Esophagus muscularis mucosa (tissue), 4 donors: ENCODE data around the gene LRMDA. TPM values are rescaled to one million over a fixed set of nuclear protein-coding genes. Genes with fewer than 3 reads are reported as not detected.

Source experiments
- DNase-seq: peaks from one replicate; pipeline ENCODE4 v3.0.0-alpha.2; 2017; ENCODE audit errors: extremely low spot score
- H3K27ac ChIP-seq, 4 donors: fragments of 200-600 bp; sonication (generic); replicated peaks in 1 of 4; 1 replicate in 3 of 4; 2 replicates in 1 of 4; pipeline ENCODE4 v1.5.1; 2016 to 2019; ENCODE audit warnings: mild to moderate bottlenecking in 1 of 4
- H3K27me3 ChIP-seq, 4 donors: fragments of 200-600 bp; sonication (generic); one replicate each; pipeline versions ENCODE4 v1.5.1 to v1.6.0; 2016 to 2019
- H3K36me3 ChIP-seq, 4 donors: fragments of 200-600 bp; sonication (generic); one replicate each; pipeline ENCODE4 v1.5.1; 2016 to 2019
- H3K4me1 ChIP-seq, 4 donors: fragments of 200-600 bp; sonication (generic); one replicate each; pipeline ENCODE4 v1.5.1; 2016 to 2019
- H3K4me3 ChIP-seq, 4 donors: fragments of 200-600 bp; sonication (generic); 1 replicate in 2 of 4; 2 replicates in 2 of 4; pipeline ENCODE4 v1.5.1; 2016 to 2019; ENCODE audit warnings: mild to moderate bottlenecking in 4 of 4, moderate library complexity in 1 of 4
- H3K9me3 ChIP-seq, 4 donors: fragments of 200-600 bp; sonication (generic); 1 replicate in 3 of 4; 2 replicates in 1 of 4; pipeline ENCODE4 v1.5.1; 2016 to 2019
- EP300 ChIP-seq: sonication (generic); formaldehyde crosslinking; IDR thresholded peaks from one replicate; pipeline ENCODE4 v1.6.1; 2017; ENCODE audit warnings: antibody characterized with exemption
- POLR2A ChIP-seq: fragments of 450-650 bp; IDR thresholded peaks from one replicate; pipeline ENCODE4 v1.6.1; 2017; ENCODE audit warnings: antibody characterized with exemption, moderate library complexity, mild to moderate bottlenecking, low read depth
- POLR2AphosphoS5 ChIP-seq, 2 donors: sonication (generic); formaldehyde crosslinking; IDR thresholded peaks; one replicate each; pipeline ENCODE4 v1.6.1; 2017; ENCODE audit warnings: antibody characterized with exemption in 2 of 2
- WGBS: methylation state at CpG from one replicate; pipeline ENCODE4 v1.1.5; 2018; 5-methylcytosine and 5-hydroxymethylcytosine counted together
- intact Hi-C: fragments of 100-400 bp; cut with DNase I; formaldehyde crosslinking; loops from one replicate; pipeline ENCODE4 v1.15.1; 2023
- total RNA-seq, 4 donors: library from RNA; depleted of rRNA; stranded (reverse); fragments of >200 nt; gene quantifications; one replicate each; pipeline versions ENCODE4 v1.1.0 to v1.2.1, GENCODE V29; 2016
- TF ChIP-seq, protein P1 (sequence below), 3 experiments: fragments of 200-600 bp in 2 of 3; fragments of 450-650 bp in 1 of 3; sonication (generic) in 2 of 3; IDR thresholded peaks; one replicate each; pipeline ENCODE4 v1.5.1; 2017 to 2019; ENCODE audit warnings: antibody characterized with exemption in 3 of 3, mild to moderate bottlenecking in 2 of 3, moderate library complexity in 1 of 3

The LRMDA gene
- total RNA-seq, 4 donors from 2014 or later, result 14.3 to 34.9 (median 26.5) TPM

DNA sequence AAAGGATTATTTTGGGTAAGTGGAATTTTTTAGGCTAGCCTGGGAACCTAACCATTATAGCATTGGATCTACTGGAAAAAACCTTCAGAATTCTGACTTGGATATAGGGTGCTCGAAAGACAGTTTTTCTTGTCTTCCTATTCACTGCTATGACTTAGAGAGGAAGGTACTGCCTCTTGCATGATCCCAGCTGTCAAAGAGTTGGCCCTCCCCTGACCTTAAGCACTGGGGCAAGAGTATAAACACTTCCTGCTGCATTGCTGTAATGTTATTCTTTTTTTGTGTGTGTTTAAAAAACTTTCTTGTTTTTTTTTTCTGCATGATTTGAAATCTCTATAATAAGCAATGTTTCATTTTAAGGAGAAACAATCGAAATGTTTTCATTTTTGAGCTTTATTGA, 113.0 kb downstream of the LRMDA start:
- WGBS, result 66% methylated on average over 2 of the region's 2 CpGs
- peaks cover 23 to 51% (median 42%) of the 10 kb centered on the region in 4 donors for H3K4me1 ChIP-seq

DNA sequence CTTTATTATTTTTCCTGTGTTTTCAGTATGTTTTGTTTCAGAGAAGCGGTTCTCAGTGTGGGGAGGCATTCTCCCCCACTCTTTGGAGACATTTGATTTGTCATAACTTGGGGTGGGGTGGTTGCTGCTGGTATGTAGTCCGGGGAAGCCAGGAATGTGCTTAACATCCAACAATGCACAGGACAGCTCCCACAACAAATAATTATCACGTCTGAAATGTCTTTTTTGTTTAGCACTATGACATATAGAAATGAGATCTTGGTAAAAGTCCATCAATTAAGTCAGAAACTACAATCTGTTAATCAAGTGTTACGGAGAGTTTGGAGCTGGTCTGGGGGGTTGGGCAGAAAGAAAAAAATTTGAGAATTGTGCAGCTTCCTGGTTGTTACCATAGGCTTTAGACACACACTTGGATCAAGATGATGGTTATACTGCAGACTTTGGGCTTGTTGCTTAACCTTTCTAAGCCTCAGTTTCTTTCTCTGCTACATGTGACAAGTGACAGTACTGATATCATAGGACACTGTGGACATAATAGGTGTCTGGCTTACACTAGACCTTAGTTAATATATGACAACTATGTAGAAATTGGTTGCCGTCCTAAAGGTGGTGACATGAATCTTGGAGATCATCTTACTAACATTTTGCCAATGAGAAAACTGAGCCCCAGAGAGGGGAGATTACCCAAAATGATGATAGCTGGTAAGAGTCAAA, 113.7 kb downstream of the LRMDA start:
- DNase-seq, result no peak
- intact Hi-C loops, result no loop called here
- Histone ChIP-seq H3K4me3 (no peak overlapping the region), H3K36me3 (no peaks in the 10 kb centered on the region), H3K9me3 (no peaks in the 10 kb centered on the region), H3K27ac (no peak overlapping the region), H3K4me1 (peaks cover 23 to 51% (median 42%) of the 10 kb centered on the region in 4 donors), H3K27me3 (no peaks in the 10 kb centered on the region)
- 68% methylated on average over 5 of the region's 5 CpGs for WGBS
- TF ChIP-seq, protein P1, sequence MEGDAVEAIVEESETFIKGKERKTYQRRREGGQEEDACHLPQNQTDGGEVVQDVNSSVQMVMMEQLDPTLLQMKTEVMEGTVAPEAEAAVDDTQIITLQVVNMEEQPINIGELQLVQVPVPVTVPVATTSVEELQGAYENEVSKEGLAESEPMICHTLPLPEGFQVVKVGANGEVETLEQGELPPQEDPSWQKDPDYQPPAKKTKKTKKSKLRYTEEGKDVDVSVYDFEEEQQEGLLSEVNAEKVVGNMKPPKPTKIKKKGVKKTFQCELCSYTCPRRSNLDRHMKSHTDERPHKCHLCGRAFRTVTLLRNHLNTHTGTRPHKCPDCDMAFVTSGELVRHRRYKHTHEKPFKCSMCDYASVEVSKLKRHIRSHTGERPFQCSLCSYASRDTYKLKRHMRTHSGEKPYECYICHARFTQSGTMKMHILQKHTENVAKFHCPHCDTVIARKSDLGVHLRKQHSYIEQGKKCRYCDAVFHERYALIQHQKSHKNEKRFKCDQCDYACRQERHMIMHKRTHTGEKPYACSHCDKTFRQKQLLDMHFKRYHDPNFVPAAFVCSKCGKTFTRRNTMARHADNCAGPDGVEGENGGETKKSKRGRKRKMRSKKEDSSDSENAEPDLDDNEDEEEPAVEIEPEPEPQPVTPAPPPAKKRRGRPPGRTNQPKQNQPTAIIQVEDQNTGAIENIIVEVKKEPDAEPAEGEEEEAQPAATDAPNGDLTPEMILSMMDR (IDR thresholded peaks at IDR 0.05), result no peak
- no peak for TF ChIP-seq EP300
- no peak for TF ChIP-seq POLR2A
- no peak for TF ChIP-seq POLR2AphosphoS5 (IDR thresholded peaks at IDR 0.05)

More for the DNA sequence above, 113.0 kb downstream of the LRMDA start:
- H3K36me3 ChIP-seq, result no peaks in the 10 kb centered on the region
- H3K4me3 ChIP-seq, result no peak overlapping the region
- intact Hi-C loops, result no loop called here
- H3K27ac ChIP-seq, result peak overlapping the region in 1 of 4 donors; percentile 16
- no peak for DNase-seq
- TF ChIP-seq, protein P1 (IDR thresholded peaks at IDR 0.05), result no peak
- TF ChIP-seq POLR2AphosphoS5 (IDR thresholded peaks at IDR 0.05), result no peak
- no peak for TF ChIP-seq POLR2A
- no peak for TF ChIP-seq EP300
- H3K27me3 ChIP-seq, result no peaks in the 10 kb centered on the region
- no peaks in the 10 kb centered on the region for H3K9me3 ChIP-seq

DNA sequence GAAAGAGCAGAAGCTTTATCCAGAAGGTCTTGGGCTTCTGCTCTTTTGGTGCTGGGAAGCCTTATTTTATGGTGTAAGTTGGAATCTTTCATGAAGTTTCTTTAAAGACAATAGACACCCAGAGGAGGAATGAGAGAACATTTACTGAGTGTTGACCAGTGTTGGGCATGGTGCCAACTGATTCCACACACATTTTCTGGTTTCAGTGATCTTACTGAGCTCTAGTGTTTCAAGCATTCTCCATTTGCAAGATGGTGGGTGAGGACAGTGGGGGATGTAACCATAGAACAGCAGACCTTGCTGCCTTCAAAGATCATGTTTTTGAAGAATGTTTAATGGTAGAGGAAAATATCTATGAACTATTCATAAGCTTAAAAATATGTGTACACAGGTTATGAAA, 114.6 kb downstream of the LRMDA start:
- H3K4me1 ChIP-seq, result peaks cover 23 to 51% (median 42%) of the 10 kb centered on the region in 4 donors
- TF ChIP-seq, protein P1 (IDR thresholded peaks at IDR 0.05), result no peak
- TF ChIP-seq EP300, result no peak
- no peak for TF ChIP-seq POLR2A
- no peak for TF ChIP-seq POLR2AphosphoS5 (IDR thresholded peaks at IDR 0.05)
- intact Hi-C loops, result no loop called here

DNA sequence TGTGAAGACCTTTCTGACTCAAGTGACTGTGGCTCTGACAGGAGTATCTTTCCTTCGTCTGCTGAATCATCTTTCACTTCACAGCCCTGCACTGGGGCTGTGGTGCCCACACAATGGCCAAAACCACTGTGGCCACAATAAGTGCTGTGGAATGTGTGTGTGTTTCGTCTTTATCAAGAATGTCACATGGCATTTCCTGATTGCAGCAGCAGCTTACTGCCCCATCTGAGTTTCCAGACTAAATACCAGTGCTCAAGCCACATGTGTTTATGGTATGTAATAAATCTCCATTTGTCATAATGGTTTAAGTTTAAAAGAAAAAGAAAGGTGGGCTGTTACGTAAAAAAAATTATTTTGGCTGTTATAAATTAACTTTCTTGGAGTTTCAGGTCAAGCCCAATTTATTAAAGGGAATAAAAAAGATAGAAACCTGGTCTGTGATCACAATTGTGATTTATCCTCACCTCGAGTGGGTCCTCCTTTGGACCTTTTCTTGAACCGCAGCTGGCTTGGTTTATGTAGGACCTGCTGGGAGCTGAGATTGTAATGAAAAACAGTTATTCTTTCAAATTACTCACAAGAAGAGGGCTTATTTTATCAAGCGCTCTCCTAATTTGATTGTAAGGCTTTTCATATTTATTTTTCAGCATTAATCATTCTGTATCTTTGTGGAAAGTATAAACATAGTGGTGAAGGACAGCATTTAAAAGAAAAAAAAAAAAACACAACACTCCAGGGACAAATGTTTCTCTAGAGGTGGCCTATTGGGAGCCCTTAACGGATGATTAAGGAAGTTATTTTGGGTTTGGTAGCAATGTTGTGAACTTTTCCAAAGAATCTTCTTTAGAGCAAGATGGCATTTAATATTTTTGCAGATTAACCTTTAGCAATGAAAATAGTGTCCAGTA, 116.2 kb downstream of the LRMDA start:
- Histone ChIP-seq H3K27me3 (no peaks in the 10 kb centered on the region), H3K9me3 (peaks cover 0 to 4% (median 0%) of the 10 kb centered on the region in 4 donors), H3K27ac (no peak overlapping the region), H3K36me3 (no peaks in the 10 kb centered on the region), H3K4me1 (peaks cover 20 to 42% (median 35%) of the 10 kb centered on the region in 4 donors), H3K4me3 (no peak overlapping the region)
- no peak for DNase-seq
- TF ChIP-seq, protein P1 (IDR thresholded peaks at IDR 0.05), result no peak
- no peak for TF ChIP-seq POLR2AphosphoS5 (IDR thresholded peaks at IDR 0.05)
- no peak for TF ChIP-seq POLR2A
- TF ChIP-seq EP300, result no peak
- WGBS, result 63% methylated on average over 7 of the region's 7 CpGs
- intact Hi-C loops, result no loop called here

More for the DNA sequence above, 114.6 kb downstream of the LRMDA start:
- Histone ChIP-seq H3K36me3 (no peaks in the 10 kb centered on the region), H3K4me3 (no peak overlapping the region), H3K27ac (no peak overlapping the region), H3K27me3 (no peaks in the 10 kb centered on the region), H3K9me3 (no peaks in the 10 kb centered on the region)
- DNase-seq, result no peak
